Measurements from ENCODE around the gene DAB2IP. TPM values are rescaled to one million over a fixed set of nuclear protein-coding genes. Genes with fewer than 3 reads are reported as not detected.

DAB2IP gene
- total RNA-seq, 1 experiment from 2014 or later: 46.7 TPM

GRCh38 chr9:121679901-121680635 lies 28.6 kb downstream of the DAB2IP start:
- Histone ChIP-seq H3K36me3 (ENCODE audit: low read depth) (no peaks in the 10 kb centered on the region), H3K4me2 (no peak overlapping the region), H3K9me2 (ENCODE audit: insufficient read depth) (no peaks in the 10 kb centered on the region), H3K27ac (no peak overlapping the region), H4K20me1 (ENCODE audit: insufficient read depth) (no peaks in the 10 kb centered on the region), H2AFZ (no peak overlapping the region), H3K4me3 (no peak overlapping the region), H3K27me3 (ENCODE audit: insufficient read depth, low read depth) (no peaks in the 10 kb centered on the region), H3K4me1 (replicated peaks; ENCODE audit: insufficient read depth) (no peaks in the 10 kb centered on the region), H3F3A (ENCODE audit: insufficient read depth, low read depth) (peaks cover 5% of the 10 kb centered on the region; the same call in 1 of the 2 replicates), H3K79me2 (ENCODE audit: low read depth) (no peaks in the 10 kb centered on the region), H3K9me3 (ENCODE audit: insufficient read depth, low read depth) (no peaks in the 10 kb centered on the region)
- TF ChIP-seq CTCF (conservative IDR thresholded peaks at IDR 0.05): no peak
- TF ChIP-seq EZH2 (IDR thresholded peaks at IDR 0.05; ENCODE audit: low read depth): no peak
- POLR2A ChIA-PET (ENCODE audit: unreplicated experiment): no interaction called here
- CTCF ChIA-PET: interaction anchor here (0.6 kb wide), 1 partner anchor 695 kb away, joined by 4 read pairs; no protein-coding TSS in a partner anchor
- BruUV-seq (replicated peaks): no TSS peak
- no peak for DNase-seq
- intact Hi-C loops (cut with micrococcal nuclease; ENCODE audit: unreplicated experiment): no loop called here

GRCh38 chr9:121681404-121681803 lies 30.0 kb downstream of the DAB2IP start:
- peaks cover 5% of the 10 kb centered on the region; the same call in 1 of the 2 replicates for H3F3A ChIP-seq (ENCODE audit: insufficient read depth, low read depth)
- no peak overlapping the region for H3K4me2 ChIP-seq
- no peaks in the 10 kb centered on the region for H3K4me1 ChIP-seq (replicated peaks; ENCODE audit: insufficient read depth)
- H3K9me2 ChIP-seq (ENCODE audit: insufficient read depth): no peaks in the 10 kb centered on the region
- BruUV-seq (replicated peaks): no TSS peak
- H3K79me2 ChIP-seq (ENCODE audit: low read depth): no peaks in the 10 kb centered on the region
- H4K20me1 ChIP-seq (ENCODE audit: insufficient read depth): no peaks in the 10 kb centered on the region
- ChIA-PET CTCF (interaction anchor here (0.6 to 0.7 kb wide), 2 partner anchors 139 to 322 kb away, joined by 3 to 5 read pairs; no protein-coding TSS in a partner anchor), POLR2A (ENCODE audit: unreplicated experiment) (no interaction called here)
- H2AFZ ChIP-seq: no peak overlapping the region
- no peak overlapping the region for H3K27ac ChIP-seq
- no peaks in the 10 kb centered on the region for H3K9me3 ChIP-seq (ENCODE audit: insufficient read depth, low read depth)
- no peaks in the 10 kb centered on the region for H3K27me3 ChIP-seq (ENCODE audit: insufficient read depth, low read depth)
- no peak for DNase-seq
- no peaks in the 10 kb centered on the region for H3K36me3 ChIP-seq (ENCODE audit: low read depth)
- intact Hi-C loops (cut with micrococcal nuclease; ENCODE audit: unreplicated experiment): no loop called here
- no peak overlapping the region for H3K4me3 ChIP-seq
- TF ChIP-seq CTCF (conservative IDR thresholded peaks at IDR 0.05) (no peak), EZH2 (IDR thresholded peaks at IDR 0.05; ENCODE audit: low read depth) (no peak)

DNA sequence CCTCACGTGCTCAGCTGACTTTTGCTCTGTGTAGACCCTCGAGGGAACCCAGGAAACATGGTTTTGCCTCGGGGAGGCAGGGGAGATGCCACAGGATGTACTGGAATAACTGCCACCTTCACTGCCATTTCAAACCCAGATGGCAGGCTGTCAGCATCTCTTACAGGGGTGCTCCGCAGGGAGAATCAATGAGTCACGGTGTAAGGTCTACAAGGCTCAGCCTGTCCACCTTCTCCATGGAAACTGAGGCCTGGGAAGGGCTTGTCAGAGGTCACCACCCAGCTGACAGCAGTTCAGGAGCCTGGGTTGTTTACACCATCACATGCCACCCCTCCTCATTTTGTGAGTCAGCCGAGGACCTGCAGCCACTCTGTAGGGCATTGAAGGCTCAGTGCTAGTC lies 30.8 kb downstream of the DAB2IP start:
- H2AFZ ChIP-seq: no peak overlapping the region
- POLR2A ChIA-PET (ENCODE audit: unreplicated experiment): no interaction called here
- H3K4me1 ChIP-seq (replicated peaks; ENCODE audit: insufficient read depth): peaks cover 3% of the 10 kb centered on the region

More for the DNA sequence above, 30.8 kb downstream of the DAB2IP start:
- no peak overlapping the region for H3K4me2 ChIP-seq
- H4K20me1 ChIP-seq (ENCODE audit: insufficient read depth): no peaks in the 10 kb centered on the region
- no peaks in the 10 kb centered on the region for H3K79me2 ChIP-seq (ENCODE audit: low read depth)
- TF ChIP-seq EZH2 (IDR thresholded peaks at IDR 0.05; ENCODE audit: low read depth) (no peak), CTCF (conservative IDR thresholded peaks at IDR 0.05) (no peak)
- no peaks in the 10 kb centered on the region for H3K9me2 ChIP-seq (ENCODE audit: insufficient read depth)
- BruUV-seq (replicated peaks): no TSS peak
- H3K36me3 ChIP-seq (ENCODE audit: low read depth): no peaks in the 10 kb centered on the region
- H3K27ac ChIP-seq: no peak overlapping the region
- DNase-seq: no peak
- no peaks in the 10 kb centered on the region for H3K9me3 ChIP-seq (ENCODE audit: insufficient read depth, low read depth)
- CTCF ChIA-PET: no interaction called here
- intact Hi-C loops (cut with micrococcal nuclease; ENCODE audit: unreplicated experiment): no loop called here
- H3K27me3 ChIP-seq (ENCODE audit: insufficient read depth, low read depth): no peaks in the 10 kb centered on the region
- no peak overlapping the region for H3K4me3 ChIP-seq
- peaks cover 5% of the 10 kb centered on the region; the same call in 1 of the 2 replicates for H3F3A ChIP-seq (ENCODE audit: insufficient read depth, low read depth)

Data from PC-9 (cell line).